GM19468 (cell line): ENCODE measurements around the gene LRRC3.
"Not testable (repeated sequence)": the region's sequence is repeated elsewhere in the genome, so short reads cannot be mapped to it uniquely, and the experiment has no call there.

ENCODE experiments used
- ATAC-seq: cut with Tn5 transposase; IDR thresholded peaks from one replicate; pipeline ENCODE4 v1.9.1; 2021; ENCODE audit warnings: mild to moderate bottlenecking, moderate library complexity, moderate number of reproducible peaks; ENCODE audit not compliant: unreplicated experiment; ENCODE audit errors: extremely low read depth

Gene LRRC3

DNA sequence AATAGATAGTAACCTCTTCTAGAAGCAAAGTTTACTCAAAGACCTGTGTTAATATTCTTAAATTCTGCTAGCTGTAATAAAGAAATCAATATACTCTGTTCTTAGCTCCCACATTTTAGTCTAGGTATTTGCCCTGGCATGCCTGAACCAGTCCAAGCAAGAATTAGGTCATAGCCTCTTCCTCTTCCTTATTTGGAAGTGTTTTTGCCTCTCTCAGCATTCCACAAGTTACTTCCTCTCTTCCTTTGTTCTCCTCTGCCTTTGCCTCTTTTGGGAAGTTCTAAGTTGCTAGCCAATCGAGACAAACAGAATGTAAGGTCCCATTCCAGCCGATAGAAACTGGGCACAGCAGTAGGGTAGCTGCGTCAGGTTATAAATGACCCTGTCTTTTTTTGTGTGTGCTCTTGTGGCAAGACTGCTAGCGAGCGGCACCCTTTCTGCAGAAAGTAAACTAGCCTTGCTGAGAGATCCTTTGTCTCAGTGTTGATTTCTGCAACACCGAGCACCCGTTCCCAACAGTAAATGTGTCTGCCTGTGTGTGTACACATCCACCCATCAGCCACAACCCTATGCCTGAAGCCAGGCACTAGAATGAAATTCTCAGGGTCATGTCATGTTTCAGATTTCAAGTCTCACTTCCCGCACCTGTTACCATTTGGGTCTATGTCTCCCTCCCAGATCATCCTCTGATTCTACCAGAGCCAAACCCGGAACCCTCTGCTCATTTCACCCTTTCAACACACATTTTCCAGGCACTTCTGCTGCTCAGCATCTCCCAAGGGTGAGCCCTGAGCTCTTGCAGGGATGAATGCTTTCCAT, 37.5 kb downstream of the LRRC3 start:
- no peak for ATAC-seq

- ATAC-seq: no peak
Observed at GRCh38 chr21:44494418-44494817, 39.1 kb downstream of the LRRC3 start.

- ATAC-seq: no peak
Observed at GRCh38 chr21:44494956-44495355, 39.6 kb downstream of the LRRC3 start.

DNA sequence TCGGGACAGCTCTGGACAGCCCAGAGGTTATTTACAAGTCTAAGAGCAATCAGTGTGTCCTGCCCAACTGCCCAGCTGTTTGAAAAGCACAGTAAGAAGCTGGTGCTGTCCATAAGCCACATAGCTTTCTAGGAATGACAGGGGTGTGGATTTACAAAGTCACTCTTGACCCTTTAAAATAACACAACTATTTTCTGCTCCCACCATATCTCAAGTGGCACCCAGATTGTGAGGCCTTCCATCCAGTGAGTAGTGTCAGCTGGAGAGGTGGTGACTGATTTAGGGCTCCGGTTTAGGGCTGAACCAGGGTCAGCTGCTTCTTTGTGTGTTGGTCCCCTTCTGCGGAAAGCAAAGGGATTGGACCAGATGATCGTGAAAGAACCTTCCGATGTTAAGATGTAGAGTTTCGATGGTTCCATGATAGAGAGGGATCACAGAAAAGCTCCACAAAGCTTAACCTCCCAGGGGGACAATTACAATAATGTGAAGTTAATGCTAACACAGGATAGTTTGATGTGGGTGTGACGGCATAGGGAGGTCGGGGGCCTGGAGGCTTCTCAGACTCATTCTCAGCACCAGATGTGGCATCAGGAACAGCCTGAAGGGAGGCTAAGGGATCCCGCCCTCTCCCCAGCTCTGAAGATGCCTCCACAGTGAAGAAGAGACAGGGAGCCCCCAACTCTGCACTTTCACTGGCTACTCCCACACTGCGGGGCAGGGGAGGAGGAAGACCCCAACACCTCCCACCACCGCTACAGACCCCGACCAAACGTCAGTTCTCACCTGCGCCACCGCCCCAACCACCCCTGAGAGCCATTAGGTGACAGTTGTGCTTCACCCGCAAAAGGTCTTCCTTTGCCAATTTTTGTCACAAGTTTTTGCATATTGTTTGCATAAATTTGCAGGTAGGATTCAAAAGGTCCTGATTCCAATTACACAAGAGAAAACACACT, 40.6 kb downstream of the LRRC3 start:
- no peak for ATAC-seq

GRCh38 chr21:44496564-44497550, 41.5 kb downstream of the LRRC3 start:
- ATAC-seq: no peak

DNA sequence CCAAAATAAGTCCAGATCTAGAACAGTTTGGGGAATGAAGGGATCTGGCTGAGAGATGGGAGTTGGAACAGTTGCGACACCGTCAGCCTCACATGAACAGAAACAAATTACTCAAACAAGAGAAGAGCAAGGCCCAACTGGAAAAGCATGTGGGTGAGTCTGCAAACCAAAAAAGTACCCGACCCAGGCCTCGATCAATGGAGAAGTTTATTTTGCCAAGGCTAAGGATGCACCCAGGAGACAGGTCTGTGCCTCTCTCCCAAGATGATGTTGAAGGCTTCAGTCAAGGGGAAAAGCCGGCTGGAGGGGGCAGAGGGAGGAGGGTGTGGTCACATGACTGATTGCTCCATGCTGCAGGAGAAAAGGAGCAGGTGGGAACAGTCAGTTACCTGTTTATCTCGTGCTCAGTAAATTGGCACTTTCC, 42.4 kb downstream of the LRRC3 start:
- ATAC-seq: no peak

- no peak for ATAC-seq
Observed at GRCh38 chr21:44498280-44499210, 43.2 kb downstream of the LRRC3 start.

- ATAC-seq: no peak
Observed at GRCh38 chr21:44499211-44499560, 43.9 kb downstream of the LRRC3 start.

- ATAC-seq: no peak
Observed at GRCh38 chr21:44499631-44500030, 44.3 kb downstream of the LRRC3 start.

GRCh38 chr21:44500111-44500510, 44.8 kb downstream of the LRRC3 start:
- no peak for ATAC-seq

DNA sequence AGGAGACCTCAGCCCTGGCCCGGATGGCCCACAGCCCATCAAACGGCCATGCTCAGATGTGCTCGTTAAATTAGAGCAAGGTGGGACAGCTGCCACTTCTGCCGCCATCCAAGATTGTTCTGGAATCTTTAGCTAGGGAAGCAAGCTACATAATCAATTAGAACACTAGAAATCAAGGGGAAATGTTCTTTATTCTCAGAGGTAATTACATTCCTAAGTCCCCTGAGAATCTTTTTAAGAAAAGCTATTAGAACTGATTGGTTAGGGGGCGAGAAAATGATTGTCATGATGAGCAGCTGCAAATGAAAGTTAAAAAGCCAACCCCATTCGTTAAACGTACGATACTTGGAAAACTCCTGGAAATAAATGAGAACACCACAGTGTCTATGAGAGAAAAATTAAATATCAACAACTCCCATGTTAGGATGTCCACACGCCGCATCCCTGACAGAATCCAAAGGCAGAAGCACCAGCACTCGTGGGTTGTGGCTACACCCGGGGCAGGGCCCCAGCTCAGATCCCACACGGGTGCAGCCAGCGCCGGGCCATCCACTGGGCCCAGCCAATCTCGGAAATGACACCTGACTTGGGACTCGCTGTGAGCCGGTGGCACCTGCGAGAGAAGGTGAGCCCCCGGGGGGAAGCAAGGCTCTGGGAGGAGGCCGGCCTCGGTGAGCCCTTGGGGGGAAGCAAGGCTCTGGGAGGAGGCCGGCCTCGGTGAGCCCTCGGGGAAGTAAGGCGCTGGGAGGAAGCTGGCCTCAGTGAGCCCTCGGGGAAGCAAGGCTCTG, 47.1 kb downstream of the LRRC3 start:
- no peak for ATAC-seq

DNA sequence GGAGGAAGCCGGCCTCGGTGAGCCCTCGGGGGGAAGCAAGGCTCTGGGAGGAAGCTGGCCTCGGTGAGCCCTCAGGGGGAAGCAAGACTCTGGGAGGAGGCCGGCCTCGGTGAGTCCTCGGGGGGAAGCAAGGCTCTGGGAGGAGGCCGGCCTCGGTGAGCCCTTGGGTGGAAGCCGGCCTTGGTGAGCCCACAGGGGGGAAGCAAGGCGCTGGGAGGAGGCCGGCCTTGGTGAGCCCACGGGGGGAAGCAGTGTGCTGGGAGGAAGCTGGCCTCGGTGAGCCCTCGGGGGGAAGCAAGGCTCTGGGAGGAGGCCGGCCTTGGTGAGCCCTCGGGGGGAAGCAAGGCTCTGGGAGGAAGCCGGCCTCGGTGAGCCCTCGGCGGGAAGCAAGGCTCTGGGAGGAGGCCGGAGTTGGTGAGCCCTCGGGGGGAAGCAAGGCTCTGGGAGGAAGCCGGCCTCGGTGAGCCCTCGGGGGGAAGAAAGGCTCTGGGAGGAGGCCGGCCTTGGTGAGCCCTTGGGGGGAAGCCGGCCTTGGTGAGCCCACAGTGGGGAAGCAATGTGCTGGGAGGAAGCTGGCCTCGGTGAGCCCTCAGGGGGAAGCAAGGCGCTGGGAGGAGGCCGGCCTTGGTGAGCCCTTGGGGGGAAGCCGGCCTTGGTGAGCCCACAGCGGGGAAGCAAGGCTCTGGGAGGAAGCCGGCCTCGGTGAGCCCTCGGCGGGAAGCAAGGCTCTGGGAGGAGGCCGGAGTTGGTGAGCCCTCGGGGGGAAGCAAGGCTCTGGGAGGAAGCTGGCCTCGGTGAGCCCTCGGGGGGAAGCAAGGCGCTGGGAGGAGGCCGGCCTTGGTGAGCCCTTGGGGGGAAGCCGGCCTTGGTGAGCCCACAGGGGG, 47.9 kb downstream of the LRRC3 start:
- ATAC-seq: not testable (repeated sequence)

DNA sequence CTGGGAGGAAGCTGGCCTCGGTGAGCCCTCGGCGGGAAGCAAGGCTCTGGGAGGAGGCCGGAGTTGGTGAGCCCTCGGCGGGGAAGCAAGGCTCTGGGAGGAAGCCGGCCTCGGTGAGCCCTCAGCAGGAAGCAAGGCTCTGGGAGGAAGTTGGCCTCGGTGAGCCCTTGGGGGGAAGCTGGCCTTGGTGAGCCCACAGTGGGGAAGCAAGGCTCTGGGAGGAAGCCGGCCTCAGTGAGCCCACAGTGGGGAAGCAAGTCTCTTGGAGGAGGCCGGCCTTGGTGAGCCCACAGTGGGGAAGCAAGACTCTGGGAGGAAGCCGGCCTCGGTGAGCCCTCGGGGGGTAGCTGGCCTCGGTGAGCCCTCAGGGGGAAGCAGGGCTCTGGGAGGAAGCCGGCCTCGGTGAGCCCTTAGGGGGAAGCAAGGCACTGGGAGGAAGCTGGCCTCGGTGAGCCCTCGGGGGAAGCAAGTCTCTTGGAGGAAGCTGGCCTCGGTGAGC, 48.6 kb downstream of the LRRC3 start:
- no peak for ATAC-seq

DNA sequence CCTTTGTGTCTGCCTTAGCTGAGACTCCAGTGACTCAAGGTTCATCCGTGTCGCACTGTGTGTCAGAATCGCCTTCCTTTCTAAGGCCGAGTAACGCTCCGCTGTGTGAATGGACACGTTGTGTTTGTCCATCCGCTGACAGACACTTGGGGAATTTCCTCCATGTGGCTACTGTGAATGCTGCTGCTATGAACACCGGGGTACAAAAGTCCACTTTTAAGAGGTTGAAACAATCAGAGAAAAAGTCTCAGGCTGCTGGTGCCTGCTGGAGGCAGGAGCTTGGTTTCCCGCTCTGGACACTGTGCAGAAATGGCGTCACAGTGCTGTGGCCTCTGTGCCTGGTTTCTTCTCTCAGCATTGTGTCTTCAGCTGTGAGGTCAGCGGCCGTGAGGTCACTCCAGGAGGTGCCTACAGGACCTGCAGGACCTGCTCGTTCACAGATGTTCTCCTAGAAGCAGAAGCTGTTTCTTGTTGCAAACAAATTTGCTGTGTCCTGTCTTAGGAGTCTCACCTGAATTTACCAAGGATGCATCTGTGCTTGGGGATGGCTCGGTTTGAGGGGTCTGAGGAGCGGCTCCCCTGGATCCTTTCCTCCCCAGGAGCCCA, 50.5 kb downstream of the LRRC3 start:
- no peak for ATAC-seq

- ATAC-seq: no peak
Observed at GRCh38 chr21:44506279-44507255, 51.3 kb downstream of the LRRC3 start.
